ENCODE measurements around the gene SEMA3G.

Gene SEMA3G

GRCh38 chr3:52401021-52401420 lies 43.9 kb downstream of the SEMA3G start:
- TF ChIP-seq REST (IDR thresholded peaks at IDR 0.05; ENCODE audit: insufficient read depth in 1 of 2, low read depth in 2 of 2, low read length in 2 of 2) (no peak), TAF1 (IDR thresholded peaks at IDR 0.05; ENCODE audit: borderline replicate concordance, insufficient read depth, low read length) (no peak), POLR2AphosphoS5 (IDR thresholded peaks at IDR 0.05; ENCODE audit: low read depth, low read length) (no peak), SIN3A (IDR thresholded peaks at IDR 0.05; ENCODE audit: borderline replicate concordance, insufficient read depth, low read length) (no peak), FOXP2 (optimal IDR thresholded peaks at IDR 0.05; ENCODE audit: borderline replicate concordance, extremely low read depth, extremely low read length, insufficient read depth) (no peak)

- no peak for TF ChIP-seq SIN3A (IDR thresholded peaks at IDR 0.05; ENCODE audit: borderline replicate concordance, insufficient read depth, low read length)
- TF ChIP-seq REST (IDR thresholded peaks at IDR 0.05; ENCODE audit: insufficient read depth in 1 of 2, low read depth in 2 of 2, low read length in 2 of 2): no peak
Measured at GRCh38 chr3:52400275-52400793, 44.6 kb downstream of the SEMA3G start.

GRCh38 chr3:52399593-52399992 lies 45.3 kb downstream of the SEMA3G start:
- TF ChIP-seq FOXP2 (optimal IDR thresholded peaks at IDR 0.05; ENCODE audit: borderline replicate concordance, extremely low read depth, extremely low read length, insufficient read depth) (no peak), SIN3A (IDR thresholded peaks at IDR 0.05; ENCODE audit: borderline replicate concordance, insufficient read depth, low read length) (no peak), TAF1 (IDR thresholded peaks at IDR 0.05; ENCODE audit: borderline replicate concordance, insufficient read depth, low read length) (no peak), POLR2AphosphoS5 (IDR thresholded peaks at IDR 0.05; ENCODE audit: low read depth, low read length) (no peak), REST (IDR thresholded peaks at IDR 0.05; ENCODE audit: insufficient read depth in 1 of 2, low read depth in 2 of 2, low read length in 2 of 2) (no peak)

GRCh38 chr3:52399131-52399530 lies 45.8 kb downstream of the SEMA3G start:
- TF ChIP-seq SIN3A (IDR thresholded peaks at IDR 0.05; ENCODE audit: borderline replicate concordance, insufficient read depth, low read length): no peak
- TF ChIP-seq POLR2AphosphoS5 (IDR thresholded peaks at IDR 0.05; ENCODE audit: low read depth, low read length): no peak
- no peak for TF ChIP-seq FOXP2 (optimal IDR thresholded peaks at IDR 0.05; ENCODE audit: borderline replicate concordance, extremely low read depth, extremely low read length, insufficient read depth)

GRCh38 chr3:52398670-52399081 lies 46.2 kb downstream of the SEMA3G start:
- no peak for TF ChIP-seq TAF1 (IDR thresholded peaks at IDR 0.05; ENCODE audit: borderline replicate concordance, insufficient read depth, low read length)
- TF ChIP-seq REST (IDR thresholded peaks at IDR 0.05; ENCODE audit: insufficient read depth in 1 of 2, low read depth in 2 of 2, low read length in 2 of 2): no peak
- no peak for TF ChIP-seq POLR2AphosphoS5 (IDR thresholded peaks at IDR 0.05; ENCODE audit: low read depth, low read length)
- no peak for TF ChIP-seq FOXP2 (optimal IDR thresholded peaks at IDR 0.05; ENCODE audit: borderline replicate concordance, extremely low read depth, extremely low read length, insufficient read depth)
- TF ChIP-seq SIN3A (IDR thresholded peaks at IDR 0.05; ENCODE audit: borderline replicate concordance, insufficient read depth, low read length): no peak
